GM12878 (cell line): ENCODE data around the gene NIPAL3. TPM values are rescaled to one million over a fixed set of nuclear protein-coding genes. Genes with fewer than 3 reads are reported as not detected.

Source experiments
- ATAC-seq: fragments of 200-7000 bp; cut with Tn5 transposase; 3 replicates; pipeline ENCODE4 v1.9.1; 2020; ENCODE audit warnings: mild to moderate bottlenecking, moderate library complexity
- BruUV-seq: library from RNA; stranded (reverse); fragments of 400-500 nt; replicated peaks from 2 replicates; lab custom pipeline; 2021; lab: Mats Ljungman, UMichigan
- CTCF ChIA-PET: fragments of 300-600 bp; sonication (Branson Sonifier 250); formaldehyde crosslinking; extraction: SDS; loops from one replicate; lab custom pipeline; 2021; ENCODE audit warnings: inconsistent platforms; lab: Yijun Ruan, JAX
- POLR2A ChIA-PET: fragments of 350-600 bp; formaldehyde crosslinking; extraction: SDS; loops from one replicate; lab custom pipeline; 2021; ENCODE audit warnings: inconsistent platforms; lab: Charles Lee
- RAD21 ChIA-PET: fragments of 300-600 bp; sonication (Branson Sonifier 250); formaldehyde crosslinking; loops from one replicate; lab custom pipeline; 2023; ENCODE audit warnings: antibody characterized with exemption; ENCODE audit not compliant: unreplicated experiment; lab: Charles Lee
- SMC1A ChIA-PET: fragments of 300-600 bp; sonication (Branson Sonifier 250); formaldehyde crosslinking; loops from one replicate; lab custom pipeline; 2023; ENCODE audit not compliant: unreplicated experiment, uncharacterized antibody; lab: Charles Lee
- DNase-seq: peaks from one replicate; pipeline ENCODE4 v3.0.0-alpha.2; 2011; ENCODE audit warnings: low read depth, low spot score
- FAIRE-seq: peaks from 3 replicates; lab custom pipeline; 2011; peaks lifted over from hg19 to GRCh38; lab: Jason Lieb, UNC
- H2AFZ ChIP-seq: 2 replicates; pipeline ENCODE4 v1.6.0; 2011; ENCODE audit warnings: low read depth, low read length, control low read depth; ENCODE audit not compliant: control insufficient read depth
- H3K27ac ChIP-seq: 2 replicates; pipeline ENCODE4 v1.5.1; 2011; ENCODE audit warnings: control low read depth; ENCODE audit not compliant: control insufficient read depth, insufficient read depth
- H3K27me3 ChIP-seq, 2 experiments: replicated peaks in 1 of 2; 2 replicates each; pipeline versions ENCODE4 v1.6.0 to v1.6.1; 2011; ENCODE audit warnings: low read length in 1 of 2; ENCODE audit not compliant: control insufficient read depth in 2 of 2, insufficient read depth in 2 of 2
- H3K36me3 ChIP-seq, 2 experiments: 2 replicates each; pipeline ENCODE4 v1.5.1; 2011; ENCODE audit warnings: low read length in 1 of 2; ENCODE audit not compliant: control insufficient read depth in 2 of 2, insufficient read depth in 2 of 2
- H3K4me1 ChIP-seq: 2 replicates; pipeline ENCODE4 v1.6.1; 2011; ENCODE audit warnings: mild to moderate bottlenecking, low read length, moderate library complexity, mixed read lengths; ENCODE audit not compliant: control insufficient read depth, insufficient read depth
- H3K4me2 ChIP-seq: 2 replicates; pipeline ENCODE4 v1.6.0; 2011; ENCODE audit warnings: control low read depth; ENCODE audit not compliant: control insufficient read depth, insufficient read depth
- H3K4me3 ChIP-seq: fragments of 200-600 bp; sonication (generic); 2 replicates; pipeline ENCODE4 v1.5.1; 2016
- H3K79me2 ChIP-seq: 2 replicates; pipeline ENCODE4 v1.6.0; 2011; ENCODE audit warnings: low read length; ENCODE audit not compliant: control insufficient read depth, insufficient read depth
- H3K9ac ChIP-seq: 2 replicates; pipeline ENCODE4 v1.8.0; 2011; ENCODE audit warnings: low read length, control low read depth, mixed read lengths; ENCODE audit not compliant: control insufficient read depth, insufficient read depth
- H3K9me3 ChIP-seq: replicated peaks from 3 replicates; pipeline ENCODE4 v1.5.1; 2011; ENCODE audit warnings: mild to moderate bottlenecking, low read length; ENCODE audit not compliant: control insufficient read depth, insufficient read depth
- H4K20me1 ChIP-seq: 2 replicates; pipeline ENCODE4 v1.6.0; 2011; ENCODE audit not compliant: control insufficient read depth, insufficient read depth
- CREB1 ChIP-seq: IDR thresholded peaks from 2 replicates; pipeline ENCODE4 v1.6.1; 2012; ENCODE audit warnings: low read depth, mild to moderate bottlenecking, inconsistent platforms
- ETV6 ChIP-seq, 2 experiments: fragments of 450-650 bp in 1 of 2; IDR thresholded peaks in 1 of 2; conservative IDR thresholded peaks in 1 of 2; 2 replicates each; pipeline ENCODE4 v1.6.1; 2014; ENCODE audit warnings: antibody characterized with exemption in 1 of 2, borderline replicate concordance in 1 of 2, low read depth in 1 of 2, mild to moderate bottlenecking in 1 of 2, moderate library complexity in 1 of 2
- NFIC ChIP-seq: IDR thresholded peaks from 2 replicates; pipeline ENCODE4 v1.6.1; 2012; ENCODE audit warnings: low read depth, mild to moderate bottlenecking, inconsistent platforms, low read length, moderate library complexity
- PAX5 ChIP-seq: IDR thresholded peaks from 2 replicates; pipeline ENCODE4 v1.6.1; 2011; ENCODE audit warnings: low read depth, low read length, borderline replicate concordance
- ZNF687 ChIP-seq: fragments of 450-650 bp; IDR thresholded peaks from 2 replicates; pipeline ENCODE4 v1.6.1; 2017; ENCODE audit warnings: mild to moderate bottlenecking, moderate library complexity
- WGBS: methylation state at CpG from one replicate; pipeline ENCODE4 v1.1.6; 2016; ENCODE audit warnings: low lambda C conversion rate; ENCODE audit not compliant: insufficient replicate concordance, insufficient coverage; ENCODE audit errors: missing lambda C conversion rate; 5-methylcytosine and 5-hydroxymethylcytosine counted together
- in situ Hi-C: fragments of 300-500 bp; cut with MboI; formaldehyde crosslinking; loops from 9 replicates; pipeline ENCODE4 v1.14.3; 2018; ENCODE audit warnings: mixed read lengths
- intact Hi-C: fragments of 100-400 bp; cut with micrococcal nuclease; formaldehyde crosslinking; loops from one replicate; pipeline ENCODE4 v1.14.2; 2022; ENCODE audit not compliant: unreplicated experiment
- polyA plus RNA-seq, 11 experiments: library from polyadenylated mRNA; depleted of rRNA in 4 of 11; unstranded in 6 of 11; stranded (reverse) in 5 of 11; fragments of >200 nt; fragmentation: Nextera tagmentation in 4 of 11; fragmentation: Illumina TruSeq in 1 of 11; extraction: Ambion mirVana in 4 of 11; extraction: Trizol in 1 of 11; gene quantifications; 1 replicate in 1 of 11; 2 replicates in 10 of 11; pipeline versions ENCODE4 v1.2.1 to v1.2.3, GENCODE V29; 2011 to 2016; ENCODE audit warnings: inconsistent platforms in 2 of 11, missing spikeins in 2 of 11, low read depth in 1 of 11
- total RNA-seq, 4 experiments: library from RNA; depleted of rRNA in 3 of 4; stranded (reverse); fragments of >200 nt in 3 of 4; fragmentation: Illumina TruSeq in 1 of 4; extraction: Trizol in 1 of 4; gene quantifications; 2 replicates each; pipeline versions ENCODE4 v1.2.1 to v1.2.3, GENCODE V29; 2013 to 2021

Gene NIPAL3
- total and polyA plus RNA-seq, 10 of the 15 experiments (the other 5 are each of a cell fraction or from before 2014, with no cell fraction given), result 2.1 to 9.4 (median 4.2) TPM

- no peak for FAIRE-seq
- H4K20me1 ChIP-seq, result no peaks in the 10 kb centered on the region
- no peaks in the 10 kb centered on the region for H3K36me3 ChIP-seq
- POLR2A ChIA-PET, result no interaction called here
- BruUV-seq, result no TSS peak
- ATAC-seq, result no peak
- no peaks in the 10 kb centered on the region for H3K9me3 ChIP-seq
- intact Hi-C loops, result no loop called here
- DNase-seq, result no peak
- peak overlapping the region; percentile 9 for H2AFZ ChIP-seq
- no peaks in the 10 kb centered on the region; a peak in 1 of 4 replicates for H3K27me3 ChIP-seq
- no peak overlapping the region for H3K4me3 ChIP-seq
- H3K4me2 ChIP-seq, result peak overlapping the region; percentile 11; the same call in 1 of the 2 replicates
- no peak overlapping the region; the same call in 1 of the 2 replicates for H3K9ac ChIP-seq
- 62% methylated on average over 8 of the region's 8 CpGs for WGBS
- TF ChIP-seq NFIC (no peak), CREB1 (peak; percentile 63), ETV6 (conservative IDR thresholded peaks at IDR 0.05 in 1 of 2, IDR thresholded peaks at IDR 0.05 in 1 of 2; ENCODE audit: borderline replicate concordance in 1 of 2, low read depth in 1 of 2) (0 out of 4 replicates have a peak, but pooled peaks of 1 of the 2 experiments have one; percentile 4), PAX5 (no peak), ZNF687 (no peak)
- TF ChIP-seq, all 136 proteins: peak for 2
- H3K4me1 ChIP-seq, result peaks cover 12% of the 10 kb centered on the region
- ChIA-PET CTCF (interaction anchor here (0.7 to 2.7 kb wide), 5 partner anchors 18 to 172 kb away, joined by 3 to 8 read pairs (median 4); no protein-coding TSS in a partner anchor), SMC1A (interaction anchor here (2.6 kb wide), 1 partner anchor 18 kb away, joined by 9 read pairs; no protein-coding TSS in a partner anchor), RAD21 (no interaction called here)
- in situ Hi-C loops, result no loop called here
- peak overlapping the region; percentile 42; the same call in 1 of the 2 replicates for H3K27ac ChIP-seq
- no peaks in the 10 kb centered on the region for H3K79me2 ChIP-seq
Observed at GRCh38 chr1:24373710-24374109, 41.9 kb upstream of the NIPAL3 start.
